Heart left ventricle (tissue), 13 donors: ENCODE measurements around the gene P2RY8.

Experiments used
- POLR2A ChIP-seq, 2 donors: fragments of 450-650 bp; IDR thresholded peaks; one replicate each; pipeline ENCODE4 v1.6.1; 2017; ENCODE audit warnings: antibody characterized with exemption in 2 of 2, mild to moderate bottlenecking in 2 of 2, moderate library complexity in 2 of 2
- TF ChIP-seq, protein P1 (sequence below), 12 donors: fragments of 200-600 bp; sonication (generic) in 4 of 12; IDR thresholded peaks; one replicate each; pipeline versions ENCODE4 v1.5.0 to v1.8.0; 2018 to 2022; ENCODE audit warnings: antibody characterized with exemption in 12 of 12, mild to moderate bottlenecking in 5 of 12
- donor health status: ischemic (EF 13 %, LVEDD 7.1; RV severe dilation, severe dysfunction).
- donor health status: DM: no; HTN: yes; CAD: no.
- donor health status: DM: no; HTN: no; CAD: no.
- donor health status: ischemic (EF 25% LVEDD 6.9; RV normal size, moderate dysfunction).
- donor health status: ischemic (EF 25% LVEDD 5.7; RV mildly dilated, moderate dysfunction).
- donor health status: ischemic (EF 35%, LVEDD 5.7; RV mildly dilated, moderate dysfunction).
- donor health status: nonischemic (EF 11% LVEDD 7.7; RV severe dilation, severe dysfunction).
- donor health status: DM: yes; HTN: yes; CAD: no.
- donor health status: PGD.
- donor health status: ischemic (EF 29% LVEDD 5.4; RV normal size, mild dysfunction).
- donor health status: nonischemic (EF 23%, LVEDD 6.1; RV moderate dilation, normal function).

DNA sequence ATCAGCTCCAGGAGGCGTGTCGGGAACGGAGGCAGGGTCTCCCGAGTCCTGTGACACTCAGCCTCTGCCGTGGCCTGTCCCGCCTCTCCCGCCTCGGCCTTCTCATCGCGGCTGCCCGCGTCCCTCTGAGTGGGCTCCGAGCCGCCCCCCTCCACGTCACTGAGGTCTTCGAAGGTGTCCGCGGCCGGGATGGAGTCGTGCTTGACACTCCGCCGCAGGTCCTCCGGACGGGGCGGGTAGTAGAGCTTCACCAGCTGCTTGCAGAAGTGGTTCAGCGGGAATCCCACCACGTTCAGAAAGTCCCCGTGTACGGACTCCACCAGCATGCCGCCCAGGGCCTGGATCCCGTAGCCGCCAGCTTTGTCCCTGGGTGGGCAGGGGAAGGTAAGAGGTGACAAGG, 109.2 kb downstream of the P2RY8 start:
- TF ChIP-seq, protein P1, sequence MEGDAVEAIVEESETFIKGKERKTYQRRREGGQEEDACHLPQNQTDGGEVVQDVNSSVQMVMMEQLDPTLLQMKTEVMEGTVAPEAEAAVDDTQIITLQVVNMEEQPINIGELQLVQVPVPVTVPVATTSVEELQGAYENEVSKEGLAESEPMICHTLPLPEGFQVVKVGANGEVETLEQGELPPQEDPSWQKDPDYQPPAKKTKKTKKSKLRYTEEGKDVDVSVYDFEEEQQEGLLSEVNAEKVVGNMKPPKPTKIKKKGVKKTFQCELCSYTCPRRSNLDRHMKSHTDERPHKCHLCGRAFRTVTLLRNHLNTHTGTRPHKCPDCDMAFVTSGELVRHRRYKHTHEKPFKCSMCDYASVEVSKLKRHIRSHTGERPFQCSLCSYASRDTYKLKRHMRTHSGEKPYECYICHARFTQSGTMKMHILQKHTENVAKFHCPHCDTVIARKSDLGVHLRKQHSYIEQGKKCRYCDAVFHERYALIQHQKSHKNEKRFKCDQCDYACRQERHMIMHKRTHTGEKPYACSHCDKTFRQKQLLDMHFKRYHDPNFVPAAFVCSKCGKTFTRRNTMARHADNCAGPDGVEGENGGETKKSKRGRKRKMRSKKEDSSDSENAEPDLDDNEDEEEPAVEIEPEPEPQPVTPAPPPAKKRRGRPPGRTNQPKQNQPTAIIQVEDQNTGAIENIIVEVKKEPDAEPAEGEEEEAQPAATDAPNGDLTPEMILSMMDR (IDR thresholded peaks at IDR 0.05) = no peak
- no peak for TF ChIP-seq POLR2A (IDR thresholded peaks at IDR 0.05)
